CD4-positive, alpha-beta T cell treated with Interleukin-6 at 100 ng/mL for 8 hours (primary cell): ENCODE data around the gene ZYX.
"Not testable (repeated sequence)": the region's sequence is repeated elsewhere in the genome, so short reads cannot be mapped to it uniquely, and the experiment has no call there.

Source experiments
- DNase-seq: peaks from one replicate; pipeline ENCODE4 v3.0.0-alpha.2; 2020; ENCODE audit warnings: mixed read lengths, low spot score

Gene ZYX

GRCh38 chr7:143396625-143397556 lies 15.7 kb downstream of the ZYX start:
- no peak for DNase-seq

- no peak for DNase-seq
Observed at GRCh38 chr7:143397710-143398530, 16.8 kb downstream of the ZYX start.

GRCh38 chr7:143398616-143399015 lies 17.5 kb downstream of the ZYX start:
- no peak for DNase-seq

GRCh38 chr7:143399151-143399550 lies 18.0 kb downstream of the ZYX start:
- no peak for DNase-seq

GRCh38 chr7:143399642-143400041 lies 18.5 kb downstream of the ZYX start:
- DNase-seq: no peak

- no peak for DNase-seq
Observed at GRCh38 chr7:143401265-143401664, 20.1 kb downstream of the ZYX start.

- DNase-seq: not testable (repeated sequence)
Observed at GRCh38 chr7:143402233-143402632, 21.1 kb downstream of the ZYX start.

GRCh38 chr7:143405173-143406001 lies 24.2 kb downstream of the ZYX start:
- DNase-seq: no peak

- DNase-seq: no peak
Observed at GRCh38 chr7:143406002-143406357, 24.8 kb downstream of the ZYX start.

GRCh38 chr7:143407287-143408251 lies 26.4 kb downstream of the ZYX start:
- peak; percentile 47 for DNase-seq

GRCh38 chr7:143408252-143408685 lies 27.1 kb downstream of the ZYX start:
- DNase-seq: no peak

- DNase-seq: peak; percentile 79
Observed at GRCh38 chr7:143408686-143409561, 27.8 kb downstream of the ZYX start, which contains the start of gene EPHA1. Gene EPHA1 (minus strand): TSS chr7:143408856. CDS start chr7:143408805, 51 bp downstream.

GRCh38 chr7:143410521-143411004 lies 29.4 kb downstream of the ZYX start:
- DNase-seq: no peak

- no peak for DNase-seq
Observed at GRCh38 chr7:143411976-143412708, 31.0 kb downstream of the ZYX start.

GRCh38 chr7:143413123-143413522 lies 32.0 kb downstream of the ZYX start:
- no peak for DNase-seq

GRCh38 chr7:143415209-143415608 lies 34.1 kb downstream of the ZYX start:
- not testable (repeated sequence) for DNase-seq

GRCh38 chr7:143415742-143416397 lies 34.7 kb downstream of the ZYX start:
- no peak for DNase-seq

- peak; percentile 49 for DNase-seq
Observed at GRCh38 chr7:143416565-143417149, 35.5 kb downstream of the ZYX start.
